ENCODE measurements around the gene YBX3.

YBX3 gene

DNA sequence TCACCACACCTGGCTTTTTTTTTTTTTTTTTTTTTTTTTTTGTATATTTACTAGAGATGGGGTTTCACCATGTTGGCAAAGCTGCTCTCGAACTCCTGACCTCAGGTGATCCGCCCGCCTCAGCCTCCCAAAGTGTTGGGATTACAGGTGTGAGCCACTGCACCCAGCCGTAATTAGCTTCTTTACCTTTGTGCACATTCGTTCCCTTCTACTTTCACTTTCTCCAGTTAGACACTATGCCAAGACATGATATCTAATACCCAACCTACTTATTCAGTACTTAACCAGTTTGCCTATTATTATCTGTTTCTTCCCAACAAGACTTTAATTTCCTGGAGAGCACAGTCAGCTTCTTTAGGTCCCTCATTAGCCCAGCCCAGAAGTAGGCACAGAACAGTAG lies 54.6 kb downstream of the YBX3 start:
- no peak for DNase-seq

DNA sequence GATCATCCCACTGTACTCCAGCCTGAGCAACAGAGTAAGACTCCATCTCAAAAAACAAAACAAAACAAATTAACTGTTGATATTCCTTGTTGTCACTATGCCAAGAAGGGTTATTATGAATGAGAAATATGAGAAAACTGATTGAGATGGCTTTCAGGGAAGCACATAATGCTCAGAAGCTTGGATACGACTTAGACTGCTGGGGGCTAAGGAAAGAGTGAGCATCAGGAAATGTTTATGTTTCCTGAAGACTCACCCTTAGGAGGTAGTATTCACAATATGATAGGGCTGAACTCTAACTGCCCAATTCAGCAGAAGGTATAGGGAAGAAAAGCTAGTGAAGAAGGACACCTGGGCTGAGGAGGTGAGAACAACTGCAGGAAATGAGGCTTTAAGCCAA lies 55.5 kb downstream of the YBX3 start:
- DNase-seq: no peak

DNA sequence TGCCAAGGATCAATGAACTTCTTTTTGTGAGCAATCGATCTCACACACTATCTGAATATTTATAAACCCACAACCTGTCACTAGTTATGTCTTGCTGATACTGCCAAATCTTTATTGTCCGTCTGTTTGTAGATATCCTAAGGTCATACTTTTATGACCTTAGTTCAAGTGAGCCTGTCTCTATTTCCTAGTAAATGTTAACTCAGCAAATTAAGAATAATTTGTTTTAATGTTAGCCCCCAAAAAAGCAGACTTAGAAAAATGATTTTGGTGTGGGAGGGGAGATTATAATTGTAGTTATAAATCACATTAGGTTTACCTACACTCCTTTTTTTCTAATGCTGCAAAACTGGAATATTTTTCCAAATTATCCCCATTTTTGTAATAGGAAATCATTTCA lies 58.6 kb downstream of the YBX3 start:
- no peak for DNase-seq

DNA sequence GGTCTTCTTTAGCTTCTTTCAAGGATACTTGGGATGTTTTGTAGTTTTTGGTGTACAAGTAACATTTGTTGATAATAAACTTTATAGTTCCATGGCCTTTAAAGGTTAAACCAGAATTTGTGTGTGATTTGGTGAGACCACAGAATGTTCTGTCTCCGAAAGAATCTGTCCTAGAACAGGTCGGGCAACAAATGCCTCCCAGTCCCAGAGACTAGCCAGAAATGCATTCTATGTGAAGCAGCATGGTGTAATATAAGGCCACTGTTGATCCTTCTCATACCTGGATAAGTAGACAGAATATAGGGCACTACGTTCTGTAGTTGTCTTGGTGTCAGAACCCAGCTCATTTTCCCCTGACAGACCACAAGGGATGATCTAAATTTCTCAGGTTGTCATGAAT lies 59.3 kb downstream of the YBX3 start:
- DNase-seq: no peak

DNA sequence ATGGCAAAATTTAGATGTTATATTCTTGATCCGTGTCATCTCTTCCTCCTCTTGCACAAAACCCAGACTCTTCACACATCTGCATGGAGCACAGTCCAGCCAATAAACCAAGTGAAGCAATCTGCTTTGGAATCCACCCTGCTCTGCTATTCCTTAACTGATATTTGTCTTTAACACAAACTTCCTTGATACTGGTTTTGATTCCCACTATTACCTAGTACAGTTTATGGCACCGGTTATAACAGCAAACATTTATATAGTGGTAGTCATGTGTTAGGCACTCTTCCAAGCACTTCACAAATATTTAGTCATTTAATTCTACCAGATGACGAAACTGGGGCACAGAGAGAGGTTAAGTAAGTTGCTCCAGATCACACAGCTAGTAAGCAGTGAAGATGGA lies 61.8 kb downstream of the YBX3 start:
- no peak for DNase-seq

DNA sequence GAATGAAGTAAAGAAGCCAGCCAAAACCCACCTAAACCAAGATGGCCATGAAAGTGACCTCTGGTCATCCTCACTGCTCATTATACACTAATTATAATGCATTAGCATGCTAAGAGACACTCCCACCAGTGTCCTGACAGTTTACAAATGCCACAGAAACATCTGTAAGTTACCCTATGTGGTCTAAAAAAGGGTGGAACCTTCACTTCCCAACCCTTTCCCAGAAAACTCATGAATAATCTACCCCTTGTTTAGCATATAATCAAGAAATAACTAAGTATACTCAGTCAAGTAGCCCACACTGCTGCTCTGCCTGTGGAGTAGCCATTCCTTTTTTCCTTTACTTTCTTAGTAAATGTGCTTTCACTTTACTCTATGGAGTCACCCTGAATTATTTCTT lies 69.1 kb downstream of the YBX3 start:
- no peak for DNase-seq

DNA sequence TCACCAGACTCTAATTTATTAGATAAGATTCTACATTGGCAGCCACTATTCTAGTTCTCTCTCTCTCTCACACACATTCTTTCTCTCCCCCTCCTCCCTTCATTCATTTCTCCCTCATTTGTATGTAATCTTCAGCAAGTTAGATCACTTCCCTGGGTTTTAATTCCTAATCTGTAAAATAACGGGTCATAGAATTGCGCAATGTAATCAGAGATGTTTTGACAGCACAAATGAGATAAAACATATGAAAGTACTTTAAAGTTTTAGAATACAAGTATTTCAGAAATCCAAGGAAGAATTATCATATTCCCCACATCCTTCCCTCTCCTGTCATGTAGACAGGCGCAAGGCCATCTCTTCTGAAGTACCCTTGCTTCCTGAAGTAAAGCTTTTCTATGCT lies 70.9 kb downstream of the YBX3 start:
- no peak for DNase-seq
